PC-9 (cell line): ENCODE results near the gene NSD2. TPM values are rescaled to one million over a fixed set of nuclear protein-coding genes. Genes with fewer than 3 reads are reported as not detected.

ENCODE experiments used
- BruUV-seq: library from RNA; stranded (reverse); fragments of 400-500 nt; replicated peaks from 2 replicates; lab custom pipeline; 2021; lab: Mats Ljungman, UMichigan
- CTCF ChIA-PET: fragments of 300-600 bp; sonication (Branson Sonifier 250); formaldehyde crosslinking; loops from one replicate; lab custom pipeline; 2022; ENCODE audit warnings: antibody characterized with exemption; lab: Charles Lee
- POLR2A ChIA-PET: fragments of 300-600 bp; sonication (Branson Sonifier 250); formaldehyde crosslinking; loops from one replicate; lab custom pipeline; 2022; ENCODE audit warnings: antibody characterized with exemption; ENCODE audit not compliant: unreplicated experiment; lab: Charles Lee
- DNase-seq, 2 experiments: peaks; one replicate each; pipeline versions ENCODE4 v3.0.0 to v3.0.0-alpha.2; 2015 to 2022; ENCODE audit warnings: mixed read lengths in 1 of 2
- H2AFZ ChIP-seq: fragments of 200-600 bp; sonication (generic); 2 replicates; pipeline ENCODE4 v1.8.1; 2017; ENCODE audit warnings: antibody characterized with exemption
- H3F3A ChIP-seq: fragments of 200-600 bp; sonication (generic); 2 replicates; pipeline ENCODE4 v1.8.1; 2017; ENCODE audit warnings: antibody characterized with exemption, mild to moderate bottlenecking, low read depth; ENCODE audit not compliant: insufficient read depth
- H3K27ac ChIP-seq: fragments of 200-600 bp; sonication (generic); 2 replicates; pipeline ENCODE4 v1.6.1; 2016; ENCODE audit warnings: mixed run types
- H3K27me3 ChIP-seq: fragments of 200-600 bp; sonication (generic); 2 replicates; pipeline ENCODE4 v1.6.1; 2016; ENCODE audit warnings: low read depth, mixed run types; ENCODE audit not compliant: insufficient read depth
- H3K36me3 ChIP-seq: fragments of 200-600 bp; sonication (generic); 2 replicates; pipeline ENCODE4 v1.6.1; 2016; ENCODE audit warnings: low read depth, mixed run types
- H3K4me1 ChIP-seq: fragments of 200-600 bp; sonication (generic); replicated peaks from 2 replicates; pipeline ENCODE4 v1.6.1; 2016; ENCODE audit warnings: mixed run types; ENCODE audit not compliant: insufficient read depth
- H3K4me2 ChIP-seq: fragments of 200-600 bp; sonication (generic); 2 replicates; pipeline ENCODE4 v1.6.1; 2017; ENCODE audit warnings: mixed run types
- H3K4me3 ChIP-seq: fragments of 200-600 bp; sonication (generic); 2 replicates; pipeline ENCODE4 v1.6.1; 2016; ENCODE audit warnings: mixed run types
- H3K79me2 ChIP-seq: fragments of 200-600 bp; sonication (generic); 2 replicates; pipeline ENCODE4 v1.6.1; 2017; ENCODE audit warnings: low read depth, mixed run types
- H3K9me2 ChIP-seq: fragments of 200-600 bp; sonication (generic); 2 replicates; pipeline ENCODE4 v1.8.1; 2017; ENCODE audit warnings: mild to moderate bottlenecking; ENCODE audit not compliant: insufficient read depth
- H3K9me3 ChIP-seq: fragments of 200-600 bp; sonication (generic); 2 replicates; pipeline ENCODE4 v1.8.1; 2016; ENCODE audit warnings: low read depth; ENCODE audit not compliant: insufficient read depth
- H4K20me1 ChIP-seq: fragments of 200-600 bp; sonication (generic); 2 replicates; pipeline ENCODE4 v1.8.1; 2017; ENCODE audit not compliant: insufficient read depth
- CTCF ChIP-seq: fragments of 200-600 bp; sonication (generic); conservative IDR thresholded peaks from 2 replicates; pipeline ENCODE4 v1.6.1; 2017; ENCODE audit warnings: mixed run types, antibody characterized with exemption, mild to moderate bottlenecking, moderate library complexity
- EZH2 ChIP-seq: fragments of 200-600 bp; sonication (generic); IDR thresholded peaks from 2 replicates; pipeline ENCODE4 v1.8.0; 2017; ENCODE audit warnings: antibody characterized with exemption, low read depth
- intact Hi-C: fragments of 100-400 bp; cut with micrococcal nuclease; formaldehyde crosslinking; loops from one replicate; pipeline ENCODE4 v1.10.0; 2022; ENCODE audit not compliant: unreplicated experiment
- total RNA-seq: library from RNA; stranded (reverse); gene quantifications from 2 replicates; pipeline ENCODE4 v1.2.3, GENCODE V29; 2021

NSD2 gene
- total RNA-seq, 1 experiment from 2014 or later = 176 TPM

GRCh38 chr4:1978226-1978625, 107.0 kb downstream of the NSD2 start:
- no peaks in the 10 kb centered on the region for H3K79me2 ChIP-seq
- no peak for TF ChIP-seq CTCF
- TF ChIP-seq EZH2 = no peak
- ChIA-PET CTCF (no interaction called here), POLR2A (no interaction called here)
- H3K36me3 ChIP-seq = 0 out of 2 replicates have a peak, but pooled peaks cover 16% of the 10 kb centered on the region
- peaks cover 43% of the 10 kb centered on the region; the same call in 1 of the 2 replicates for H3F3A ChIP-seq
- H3K9me3 ChIP-seq = no peaks in the 10 kb centered on the region
- H3K27ac ChIP-seq = no peak overlapping the region
- H3K9me2 ChIP-seq = no peaks in the 10 kb centered on the region
- H4K20me1 ChIP-seq = peaks cover 21% of the 10 kb centered on the region; the same call in 1 of the 2 replicates
- no peak overlapping the region for H3K4me2 ChIP-seq
- intact Hi-C loops = no loop called here
- no peaks in the 10 kb centered on the region for H3K27me3 ChIP-seq
- no peaks in the 10 kb centered on the region for H3K4me1 ChIP-seq
- H3K4me3 ChIP-seq = no peak overlapping the region
- no TSS peak for BruUV-seq
- no peak for DNase-seq
- no peak overlapping the region for H2AFZ ChIP-seq

- 0 out of 2 replicates have a peak, but pooled peaks cover 16% of the 10 kb centered on the region for H3K36me3 ChIP-seq
- BruUV-seq = no TSS peak
Observed at GRCh38 chr4:1978741-1979476, 107.7 kb downstream of the NSD2 start.

More at GRCh38 chr4:1978741-1979476, 107.7 kb downstream of the NSD2 start:
- POLR2A ChIA-PET = no interaction called here
- TF ChIP-seq EZH2 (no peak), CTCF (no peak)
- H3K4me2 ChIP-seq = no peak overlapping the region
- peaks cover 21% of the 10 kb centered on the region; the same call in 1 of the 2 replicates for H4K20me1 ChIP-seq
- H3K9me3 ChIP-seq = no peaks in the 10 kb centered on the region
- CTCF ChIA-PET = no interaction called here
- H3F3A ChIP-seq = peaks cover 43% of the 10 kb centered on the region; the same call in 1 of the 2 replicates
- no peak for DNase-seq
- intact Hi-C loops = no loop called here
- H2AFZ ChIP-seq = no peak overlapping the region
- no peaks in the 10 kb centered on the region for H3K9me2 ChIP-seq
- no peak overlapping the region for H3K4me3 ChIP-seq
- no peak overlapping the region for H3K27ac ChIP-seq
- H3K79me2 ChIP-seq = no peaks in the 10 kb centered on the region
- H3K27me3 ChIP-seq = no peaks in the 10 kb centered on the region
- no peaks in the 10 kb centered on the region for H3K4me1 ChIP-seq
